Progenitor cell of endocrine pancreas (in vitro differentiated cells): ENCODE measurements around the gene NOTCH1. TPM values are rescaled to one million over a fixed set of nuclear protein-coding genes. Genes with fewer than 3 reads are reported as not detected.
A peak's percentile ranks its signal among the peaks of the same experiment; 100 is the strongest.

ENCODE experiments used
- DNase-seq: peaks from one replicate; pipeline ENCODE4 v3.0.0; 2021; ENCODE audit warnings: low spot score; ENCODE audit not compliant: unreplicated experiment
- H3K27ac Mint-ChIP-seq: 2 replicates; pipeline ENCODE4 v1.8.0; 2021; ENCODE audit warnings: mild to moderate bottlenecking, moderate library complexity, mixed read lengths
- H3K27me3 Mint-ChIP-seq: 2 replicates; pipeline ENCODE4 v1.8.0; 2021; ENCODE audit warnings: mixed read lengths
- H3K36me3 Mint-ChIP-seq: 2 replicates; pipeline ENCODE4 v1.8.0; 2022; ENCODE audit warnings: mixed read lengths; ENCODE audit not compliant: insufficient read depth
- H3K4me1 Mint-ChIP-seq: 2 replicates; pipeline ENCODE4 v1.8.0; 2021; ENCODE audit warnings: low read depth, mixed read lengths
- H3K4me3 Mint-ChIP-seq: 2 replicates; pipeline ENCODE4 v1.8.0; 2021; ENCODE audit warnings: low read depth, mild to moderate bottlenecking, moderate library complexity, mixed read lengths
- H3K9me3 Mint-ChIP-seq: 2 replicates; pipeline ENCODE4 v1.8.0; 2021; ENCODE audit warnings: low read depth, mixed read lengths
- total RNA-seq: library from RNA; stranded (reverse); gene quantifications from 2 replicates; pipeline ENCODE4 v1.2.1, GENCODE V29; 2021
- TF ChIP-seq, protein P1 (sequence below): fragments of 200-600 bp; sonication (generic); IDR thresholded peaks from one replicate; pipeline ENCODE4 v1.5.0; 2021; ENCODE audit warnings: antibody characterized with exemption, mild to moderate bottlenecking; ENCODE audit not compliant: unreplicated experiment

NOTCH1 gene
- total RNA-seq, 1 donor from 2014 or later, result 130 TPM

DNA sequence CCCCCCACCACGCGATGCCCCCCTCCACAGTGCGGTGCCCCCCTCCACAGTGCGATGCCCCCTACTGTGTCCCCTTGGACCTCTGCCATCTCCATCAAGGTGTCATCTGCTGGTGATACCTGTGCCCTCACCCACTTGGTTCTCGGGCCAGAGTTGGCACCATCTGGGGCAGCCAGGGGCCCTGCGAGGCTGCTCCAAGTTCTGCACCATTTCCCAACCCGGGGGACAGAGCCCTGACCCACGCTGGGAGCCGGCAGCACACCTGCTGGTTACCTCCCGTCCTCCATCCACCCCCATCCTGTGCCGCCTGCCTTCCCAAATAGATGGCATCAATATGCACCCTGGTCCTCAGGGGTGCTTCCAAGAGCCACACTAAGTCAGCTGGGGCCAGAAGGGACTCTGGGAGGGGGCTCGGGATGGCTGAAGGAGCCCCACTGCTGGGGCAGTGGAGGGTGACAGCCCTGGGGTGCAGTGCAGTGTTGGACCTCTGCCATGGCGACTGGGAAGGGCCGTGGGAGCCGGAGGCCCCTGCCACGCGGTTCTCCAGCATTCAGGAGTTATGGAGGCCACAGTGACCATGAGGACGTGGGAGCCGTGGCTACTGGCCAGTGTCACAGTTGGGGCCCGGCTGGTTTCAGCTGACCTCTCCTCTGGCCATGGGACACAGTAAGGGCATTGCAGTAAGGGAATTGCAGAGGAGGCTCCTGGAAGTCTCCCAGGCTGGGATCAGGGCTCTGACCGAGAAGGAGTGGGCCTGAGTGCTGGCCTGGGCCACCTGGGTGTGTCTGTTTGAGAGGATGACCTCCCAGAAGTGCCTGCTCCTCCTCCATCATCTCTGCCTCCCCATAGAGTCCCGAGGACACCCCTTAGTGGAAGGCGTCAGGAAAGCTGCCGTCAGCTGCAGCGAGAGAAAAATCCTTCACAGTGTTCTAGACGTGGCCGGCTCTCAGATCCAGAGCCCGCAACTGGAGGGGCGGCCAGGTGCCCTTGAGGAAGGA lies 44.2 kb upstream of the NOTCH1 start:
- DNase-seq, result no peak
- TF ChIP-seq, protein P1, sequence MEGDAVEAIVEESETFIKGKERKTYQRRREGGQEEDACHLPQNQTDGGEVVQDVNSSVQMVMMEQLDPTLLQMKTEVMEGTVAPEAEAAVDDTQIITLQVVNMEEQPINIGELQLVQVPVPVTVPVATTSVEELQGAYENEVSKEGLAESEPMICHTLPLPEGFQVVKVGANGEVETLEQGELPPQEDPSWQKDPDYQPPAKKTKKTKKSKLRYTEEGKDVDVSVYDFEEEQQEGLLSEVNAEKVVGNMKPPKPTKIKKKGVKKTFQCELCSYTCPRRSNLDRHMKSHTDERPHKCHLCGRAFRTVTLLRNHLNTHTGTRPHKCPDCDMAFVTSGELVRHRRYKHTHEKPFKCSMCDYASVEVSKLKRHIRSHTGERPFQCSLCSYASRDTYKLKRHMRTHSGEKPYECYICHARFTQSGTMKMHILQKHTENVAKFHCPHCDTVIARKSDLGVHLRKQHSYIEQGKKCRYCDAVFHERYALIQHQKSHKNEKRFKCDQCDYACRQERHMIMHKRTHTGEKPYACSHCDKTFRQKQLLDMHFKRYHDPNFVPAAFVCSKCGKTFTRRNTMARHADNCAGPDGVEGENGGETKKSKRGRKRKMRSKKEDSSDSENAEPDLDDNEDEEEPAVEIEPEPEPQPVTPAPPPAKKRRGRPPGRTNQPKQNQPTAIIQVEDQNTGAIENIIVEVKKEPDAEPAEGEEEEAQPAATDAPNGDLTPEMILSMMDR, result no peak
- no peaks in the 10 kb centered on the region for H3K36me3 Mint-ChIP-seq
- H3K27me3 Mint-ChIP-seq, result peaks cover 7% of the 10 kb centered on the region
- no peak overlapping the region for H3K4me3 Mint-ChIP-seq
- H3K9me3 Mint-ChIP-seq, result no peaks in the 10 kb centered on the region
- H3K4me1 Mint-ChIP-seq, result peaks cover 19% of the 10 kb centered on the region
- no peak overlapping the region for H3K27ac Mint-ChIP-seq

- Mint-ChIP-seq H3K9me3 (no peaks in the 10 kb centered on the region), H3K4me3 (no peak overlapping the region), H3K4me1 (peaks cover 18% of the 10 kb centered on the region), H3K27ac (peak overlapping the region; percentile 82), H3K27me3 (peaks cover 6% of the 10 kb centered on the region), H3K36me3 (no peaks in the 10 kb centered on the region)
- TF ChIP-seq, protein P1, result no peak
- DNase-seq, result no peak
Observed at GRCh38 chr9:136588663-136589464, 43.0 kb upstream of the NOTCH1 start.

- TF ChIP-seq, protein P1, result no peak
- Mint-ChIP-seq H3K9me3 (no peaks in the 10 kb centered on the region), H3K4me1 (peaks cover 18% of the 10 kb centered on the region), H3K27me3 (peaks cover 4% of the 10 kb centered on the region), H3K36me3 (no peaks in the 10 kb centered on the region), H3K27ac (peak overlapping the region; percentile 82), H3K4me3 (no peak overlapping the region)
- no peak for DNase-seq
Observed at GRCh38 chr9:136587944-136588662, 42.3 kb upstream of the NOTCH1 start.

DNA sequence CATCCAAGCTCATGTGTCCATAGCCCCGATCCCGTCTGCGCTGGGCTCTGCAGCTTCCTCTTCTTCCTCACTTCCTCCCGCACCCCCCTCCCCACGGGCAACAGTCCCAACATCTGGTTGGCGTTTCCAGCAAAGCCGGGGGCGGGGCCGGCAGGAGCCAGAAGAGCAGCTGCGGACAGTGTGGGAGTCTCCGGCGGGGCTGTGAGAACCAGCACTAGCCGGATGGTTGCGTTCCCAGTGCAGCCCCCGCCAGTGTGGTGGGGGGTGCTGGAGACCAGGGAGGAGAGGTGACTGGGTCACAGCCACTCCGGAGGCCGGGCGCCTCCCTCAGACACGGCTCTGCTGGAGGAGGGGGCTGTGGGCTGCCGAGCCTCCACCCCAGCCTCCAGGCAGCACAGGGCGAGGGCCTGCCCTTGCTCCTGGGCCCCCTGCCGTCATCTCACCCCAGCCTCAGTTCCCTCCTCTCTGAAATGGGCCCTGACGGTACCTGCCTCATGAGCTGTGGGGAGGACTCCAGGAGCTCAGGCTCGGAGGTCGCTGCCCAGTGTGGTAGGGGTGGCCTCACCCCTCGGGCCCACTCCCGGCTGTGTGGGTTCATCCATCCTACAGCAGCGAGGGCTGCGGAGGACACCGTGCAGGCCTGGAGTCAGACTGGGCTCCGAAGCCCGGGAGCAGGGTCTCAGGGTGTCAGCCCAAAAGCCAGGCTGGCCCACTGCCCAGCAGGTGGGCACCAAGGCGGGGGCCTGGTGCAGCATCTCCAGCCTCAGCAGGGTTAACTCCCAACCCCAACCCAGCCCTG lies 41.5 kb upstream of the NOTCH1 start:
- no peaks in the 10 kb centered on the region for H3K9me3 Mint-ChIP-seq
- no peak for DNase-seq
- TF ChIP-seq, protein P1, result no peak
- H3K4me1 Mint-ChIP-seq, result peaks cover 20% of the 10 kb centered on the region
- H3K27me3 Mint-ChIP-seq, result peaks cover 4% of the 10 kb centered on the region
- H3K4me3 Mint-ChIP-seq, result no peak overlapping the region
- H3K36me3 Mint-ChIP-seq, result no peaks in the 10 kb centered on the region
- no peak overlapping the region for H3K27ac Mint-ChIP-seq
